GM23338 (cell line): ENCODE results near the gene LIMCH1. TPM values are rescaled to one million over a fixed set of nuclear protein-coding genes. Genes with fewer than 3 reads are reported as not detected.

Experiments
- ATAC-seq: fragments of 200-7000 bp; cut with Tn5 transposase; 3 replicates; pipeline ENCODE4 v1.9.1; 2020
- DNase-seq: peaks from one replicate; pipeline ENCODE4 v3.0.0-alpha.2; 2015; ENCODE audit warnings: low spot score
- H2AFZ ChIP-seq: fragments of 200-600 bp; sonication (generic); 2 replicates; pipeline ENCODE4 v1.8.0; 2016; ENCODE audit warnings: antibody characterized with exemption, mild to moderate bottlenecking, moderate library complexity
- H3F3A ChIP-seq: fragments of 200-600 bp; sonication (generic); replicated peaks from 2 replicates; pipeline ENCODE4 v1.8.0; 2017; ENCODE audit warnings: antibody characterized with exemption, mixed run types, low read depth
- H3K27ac ChIP-seq: fragments of 200-600 bp; sonication (generic); 2 replicates; pipeline ENCODE4 v1.6.1; 2016; ENCODE audit warnings: low read depth
- H3K27me3 ChIP-seq: fragments of 200-600 bp; sonication (generic); 2 replicates; pipeline ENCODE4 v1.8.0; 2016; ENCODE audit warnings: mild to moderate bottlenecking, mixed run types, moderate library complexity; ENCODE audit not compliant: insufficient read depth
- H3K36me3 ChIP-seq: fragments of 200-600 bp; sonication (generic); 2 replicates; pipeline ENCODE4 v1.8.0; 2016; ENCODE audit warnings: mild to moderate bottlenecking; ENCODE audit not compliant: insufficient read depth
- H3K4me1 ChIP-seq: fragments of 200-600 bp; sonication (generic); 2 replicates; pipeline ENCODE4 v1.8.0; 2016; ENCODE audit warnings: mild to moderate bottlenecking, moderate library complexity; ENCODE audit not compliant: insufficient read depth
- H3K4me2 ChIP-seq: fragments of 200-600 bp; sonication (generic); 2 replicates; pipeline ENCODE4 v1.7.1; 2017; ENCODE audit warnings: mixed run types
- H3K4me3 ChIP-seq: fragments of 200-600 bp; sonication (generic); 2 replicates; pipeline ENCODE4 v1.6.1; 2016; ENCODE audit warnings: mixed run types
- H3K79me2 ChIP-seq: fragments of 200-600 bp; sonication (generic); replicated peaks from 2 replicates; pipeline ENCODE4 v1.8.0; 2017; ENCODE audit warnings: mild to moderate bottlenecking; ENCODE audit not compliant: insufficient read depth
- H3K9me2 ChIP-seq: fragments of 200-600 bp; sonication (generic); 2 replicates; pipeline ENCODE4 v1.8.0; 2017; ENCODE audit not compliant: insufficient read depth
- H4K20me1 ChIP-seq: fragments of 200-600 bp; sonication (generic); replicated peaks from 2 replicates; pipeline ENCODE4 v1.8.0; 2017; ENCODE audit warnings: mild to moderate bottlenecking; ENCODE audit not compliant: insufficient read depth
- H3K27ac Mint-ChIP-seq: 2 replicates; pipeline ENCODE4 v1.8.0; 2020; ENCODE audit warnings: inconsistent platforms, mild to moderate bottlenecking, moderate library complexity, mixed read lengths
- H3K27me3 Mint-ChIP-seq: 3 replicates; pipeline ENCODE4 v1.8.0; 2022; ENCODE audit warnings: low read depth, mild to moderate bottlenecking, moderate library complexity, mixed read lengths, inconsistent platforms; ENCODE audit not compliant: insufficient read depth, poor library complexity
- H3K36me3 Mint-ChIP-seq: 3 replicates; pipeline ENCODE4 v1.8.0; 2021; ENCODE audit warnings: low read depth, mild to moderate bottlenecking, inconsistent platforms, moderate library complexity, mixed read lengths
- H3K4me1 Mint-ChIP-seq: 3 replicates; pipeline ENCODE4 v1.8.0; 2020; ENCODE audit warnings: mild to moderate bottlenecking, inconsistent platforms, mixed read lengths
- H3K4me3 Mint-ChIP-seq: 3 replicates; pipeline ENCODE4 v1.8.0; 2021; ENCODE audit warnings: moderate library complexity, mild to moderate bottlenecking, inconsistent platforms, mixed read lengths
- H3K9me3 Mint-ChIP-seq: 3 replicates; pipeline ENCODE4 v1.8.0; 2020; ENCODE audit warnings: moderate library complexity, mild to moderate bottlenecking, inconsistent platforms, mixed read lengths
- CREB1 ChIP-seq: fragments of 250-450 bp; sonication (Bioruptor Pico); IDR thresholded peaks from 2 replicates; pipeline ENCODE4 v1.5.0; 2020; ENCODE audit warnings: low read depth, mild to moderate bottlenecking, moderate library complexity
- EZH2 ChIP-seq: fragments of 200-600 bp; sonication (generic); IDR thresholded peaks from one replicate; pipeline ENCODE4 v1.8.0; 2017; ENCODE audit warnings: antibody characterized with exemption, mild to moderate bottlenecking, low read depth; ENCODE audit not compliant: unreplicated experiment
- EZH2phosphoT487 ChIP-seq: fragments of 200-600 bp; sonication (generic); IDR thresholded peaks from one replicate; pipeline ENCODE4 v1.8.1; 2018; ENCODE audit warnings: antibody characterized with exemption; ENCODE audit not compliant: unreplicated experiment
- JUNB ChIP-seq: IDR thresholded peaks from one replicate; pipeline ENCODE4 v1.6.1; 2016; ENCODE audit warnings: antibody characterized with exemption; ENCODE audit not compliant: unreplicated experiment
- NANOG ChIP-seq: IDR thresholded peaks from 2 replicates; pipeline ENCODE4 v1.6.1; 2016; ENCODE audit warnings: antibody characterized with exemption, borderline replicate concordance
- POLR2AphosphoS5 ChIP-seq: IDR thresholded peaks from 2 replicates; pipeline ENCODE4 v1.6.1; 2016; ENCODE audit warnings: antibody characterized with exemption, low read depth
- REST ChIP-seq: IDR thresholded peaks from one replicate; pipeline ENCODE4 v1.6.1; 2018; ENCODE audit warnings: antibody characterized with exemption; ENCODE audit not compliant: unreplicated experiment
- STAT1 ChIP-seq: IDR thresholded peaks from one replicate; pipeline ENCODE4 v1.6.1; 2016; ENCODE audit warnings: antibody characterized with exemption; ENCODE audit not compliant: unreplicated experiment
- ZNF114 ChIP-seq: fragments of 250-450 bp; sonication (Bioruptor Pico); IDR thresholded peaks from 2 replicates; pipeline ENCODE4 v1.5.0; 2020; ENCODE audit warnings: mild to moderate bottlenecking, moderate library complexity
- ZNF331 ChIP-seq: fragments of 250-450 bp; sonication (Bioruptor Pico); IDR thresholded peaks from 2 replicates; pipeline ENCODE4 v1.5.0; 2020; ENCODE audit warnings: low read depth, mild to moderate bottlenecking, moderate library complexity
- polyA plus RNA-seq: library from polyadenylated mRNA; unstranded; fragments of >200 nt; fragmentation: Nextera tagmentation; extraction: Ambion mirVana; gene quantifications from 2 replicates; pipeline ENCODE4 v1.2.1, GENCODE V29; 2016
- total RNA-seq: library from RNA; depleted of rRNA; stranded (reverse); fragments of >200 nt; shearing (Covaris generic); gene quantifications from 2 replicates; pipeline ENCODE4 v1.2.3, GENCODE V29; 2014
- TF ChIP-seq, protein P1 (sequence below): IDR thresholded peaks from 2 replicates; pipeline ENCODE4 v1.6.1; 2016; ENCODE audit warnings: antibody characterized with exemption
- TF ChIP-seq, protein P2 (sequence below): fragments of 250-450 bp; sonication (Bioruptor Pico); IDR thresholded peaks from 2 replicates; pipeline ENCODE4 v1.5.0; 2020; ENCODE audit warnings: mild to moderate bottlenecking, moderate library complexity
- TF ChIP-seq, protein P3 (sequence below), 2 experiments: fragments of 200-600 bp in 1 of 2; sonication (generic) in 1 of 2; conservative IDR thresholded peaks; 2 replicates each; pipeline versions ENCODE4 v1.5.1 to v1.6.1; 2016 to 2017; ENCODE audit warnings: antibody characterized with exemption in 2 of 2, low read depth in 2 of 2, mild to moderate bottlenecking in 2 of 2, moderate library complexity in 1 of 2

Gene LIMCH1
- total and polyA plus RNA-seq, 2 experiments from 2014 or later = 1.5 TPM

GRCh38 chr4:41575665-41576064 lies 37.7 kb downstream of the LIMCH1 start:
- no peaks in the 10 kb centered on the region for H4K20me1 ChIP-seq
- H3K27ac Mint-ChIP-seq = no peak overlapping the region
- H3K9me2 ChIP-seq = no peaks in the 10 kb centered on the region
- H3K4me1 ChIP-seq = no peaks in the 10 kb centered on the region
- no peaks in the 10 kb centered on the region for H3F3A ChIP-seq
- no peak overlapping the region for H3K27ac ChIP-seq
- no peaks in the 10 kb centered on the region for H3K79me2 ChIP-seq
- peak; percentile 36 for DNase-seq
- no peak overlapping the region for H3K4me2 ChIP-seq
- no peaks in the 10 kb centered on the region; the same call in 2 of the 3 replicates for H3K36me3 Mint-ChIP-seq
- no peaks in the 10 kb centered on the region for H3K27me3 ChIP-seq
- H3K4me3 Mint-ChIP-seq = no peak overlapping the region
- peak; percentile 45 for ATAC-seq
- H2AFZ ChIP-seq = no peak overlapping the region
- H3K27me3 Mint-ChIP-seq = no peaks in the 10 kb centered on the region
- TF ChIP-seq NANOG (no peak), ZNF331 (CRISPR knock-in tag) (no peak), EZH2phosphoT487 (no peak), REST (no peak), EZH2 (no peak), POLR2AphosphoS5 (no peak), ZNF114 (CRISPR knock-in tag) (no peak), STAT1 (no peak), JUNB (no peak), CREB1 (CRISPR knock-in tag) (no peak)
- TF ChIP-seq, protein P1, sequence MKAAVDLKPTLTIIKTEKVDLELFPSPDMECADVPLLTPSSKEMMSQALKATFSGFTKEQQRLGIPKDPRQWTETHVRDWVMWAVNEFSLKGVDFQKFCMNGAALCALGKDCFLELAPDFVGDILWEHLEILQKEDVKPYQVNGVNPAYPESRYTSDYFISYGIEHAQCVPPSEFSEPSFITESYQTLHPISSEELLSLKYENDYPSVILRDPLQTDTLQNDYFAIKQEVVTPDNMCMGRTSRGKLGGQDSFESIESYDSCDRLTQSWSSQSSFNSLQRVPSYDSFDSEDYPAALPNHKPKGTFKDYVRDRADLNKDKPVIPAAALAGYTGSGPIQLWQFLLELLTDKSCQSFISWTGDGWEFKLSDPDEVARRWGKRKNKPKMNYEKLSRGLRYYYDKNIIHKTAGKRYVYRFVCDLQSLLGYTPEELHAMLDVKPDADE = no peak
- TF ChIP-seq, protein P2, sequence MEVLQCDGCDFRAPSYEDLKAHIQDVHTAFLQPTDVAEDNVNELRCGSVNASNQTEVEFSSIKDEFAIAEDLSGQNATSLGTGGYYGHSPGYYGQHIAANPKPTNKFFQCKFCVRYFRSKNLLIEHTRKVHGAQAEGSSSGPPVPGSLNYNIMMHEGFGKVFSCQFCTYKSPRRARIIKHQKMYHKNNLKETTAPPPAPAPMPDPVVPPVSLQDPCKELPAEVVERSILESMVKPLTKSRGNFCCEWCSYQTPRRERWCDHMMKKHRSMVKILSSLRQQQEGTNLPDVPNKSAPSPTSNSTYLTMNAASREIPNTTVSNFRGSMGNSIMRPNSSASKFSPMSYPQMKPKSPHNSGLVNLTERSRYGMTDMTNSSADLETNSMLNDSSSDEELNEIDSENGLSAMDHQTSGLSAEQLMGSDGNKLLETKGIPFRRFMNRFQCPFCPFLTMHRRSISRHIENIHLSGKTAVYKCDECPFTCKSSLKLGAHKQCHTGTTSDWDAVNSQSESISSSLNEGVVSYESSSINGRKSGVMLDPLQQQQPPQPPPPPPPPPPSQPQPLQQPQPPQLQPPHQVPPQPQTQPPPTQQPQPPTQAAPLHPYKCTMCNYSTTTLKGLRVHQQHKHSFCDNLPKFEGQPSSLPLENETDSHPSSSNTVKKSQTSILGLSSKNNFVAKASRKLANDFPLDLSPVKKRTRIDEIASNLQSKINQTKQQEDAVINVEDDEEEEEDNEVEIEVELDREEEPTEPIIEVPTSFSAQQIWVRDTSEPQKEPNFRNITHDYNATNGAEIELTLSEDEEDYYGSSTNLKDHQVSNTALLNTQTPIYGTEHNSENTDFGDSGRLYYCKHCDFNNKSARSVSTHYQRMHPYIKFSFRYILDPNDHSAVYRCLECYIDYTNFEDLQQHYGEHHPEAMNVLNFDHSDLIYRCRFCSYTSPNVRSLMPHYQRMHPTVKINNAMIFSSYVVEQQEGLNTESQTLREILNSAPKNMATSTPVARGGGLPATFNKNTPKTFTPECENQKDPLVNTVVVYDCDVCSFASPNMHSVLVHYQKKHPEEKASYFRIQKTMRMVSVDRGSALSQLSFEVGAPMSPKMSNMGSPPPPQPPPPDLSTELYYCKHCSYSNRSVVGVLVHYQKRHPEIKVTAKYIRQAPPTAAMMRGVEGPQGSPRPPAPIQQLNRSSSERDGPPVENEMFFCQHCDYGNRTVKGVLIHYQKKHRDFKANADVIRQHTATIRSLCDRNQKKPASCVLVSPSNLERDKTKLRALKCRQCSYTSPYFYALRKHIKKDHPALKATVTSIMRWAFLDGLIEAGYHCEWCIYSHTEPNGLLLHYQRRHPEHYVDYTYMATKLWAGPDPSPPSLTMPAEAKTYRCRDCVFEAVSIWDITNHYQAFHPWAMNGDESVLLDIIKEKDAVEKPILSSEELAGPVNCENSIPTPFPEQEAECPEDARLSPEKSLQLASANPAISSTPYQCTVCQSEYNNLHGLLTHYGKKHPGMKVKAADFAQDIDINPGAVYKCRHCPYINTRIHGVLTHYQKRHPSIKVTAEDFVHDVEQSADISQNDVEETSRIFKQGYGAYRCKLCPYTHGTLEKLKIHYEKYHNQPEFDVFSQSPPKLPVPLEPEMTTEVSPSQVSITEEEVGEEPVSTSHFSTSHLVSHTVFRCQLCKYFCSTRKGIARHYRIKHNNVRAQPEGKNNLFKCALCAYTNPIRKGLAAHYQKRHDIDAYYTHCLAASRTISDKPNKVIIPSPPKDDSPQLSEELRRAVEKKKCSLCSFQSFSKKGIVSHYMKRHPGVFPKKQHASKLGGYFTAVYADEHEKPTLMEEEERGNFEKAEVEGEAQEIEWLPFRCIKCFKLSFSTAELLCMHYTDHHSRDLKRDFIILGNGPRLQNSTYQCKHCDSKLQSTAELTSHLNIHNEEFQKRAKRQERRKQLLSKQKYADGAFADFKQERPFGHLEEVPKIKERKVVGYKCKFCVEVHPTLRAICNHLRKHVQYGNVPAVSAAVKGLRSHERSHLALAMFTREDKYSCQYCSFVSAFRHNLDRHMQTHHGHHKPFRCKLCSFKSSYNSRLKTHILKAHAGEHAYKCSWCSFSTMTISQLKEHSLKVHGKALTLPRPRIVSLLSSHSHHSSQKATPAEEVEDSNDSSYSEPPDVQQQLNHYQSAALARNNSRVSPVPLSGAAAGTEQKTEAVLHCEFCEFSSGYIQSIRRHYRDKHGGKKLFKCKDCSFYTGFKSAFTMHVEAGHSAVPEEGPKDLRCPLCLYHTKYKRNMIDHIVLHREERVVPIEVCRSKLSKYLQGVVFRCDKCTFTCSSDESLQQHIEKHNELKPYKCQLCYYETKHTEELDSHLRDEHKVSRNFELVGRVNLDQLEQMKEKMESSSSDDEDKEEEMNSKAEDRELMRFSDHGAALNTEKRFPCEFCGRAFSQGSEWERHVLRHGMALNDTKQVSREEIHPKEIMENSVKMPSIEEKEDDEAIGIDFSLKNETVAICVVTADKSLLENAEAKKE (CRISPR knock-in tag) = no peak
- TF ChIP-seq, protein P3, sequence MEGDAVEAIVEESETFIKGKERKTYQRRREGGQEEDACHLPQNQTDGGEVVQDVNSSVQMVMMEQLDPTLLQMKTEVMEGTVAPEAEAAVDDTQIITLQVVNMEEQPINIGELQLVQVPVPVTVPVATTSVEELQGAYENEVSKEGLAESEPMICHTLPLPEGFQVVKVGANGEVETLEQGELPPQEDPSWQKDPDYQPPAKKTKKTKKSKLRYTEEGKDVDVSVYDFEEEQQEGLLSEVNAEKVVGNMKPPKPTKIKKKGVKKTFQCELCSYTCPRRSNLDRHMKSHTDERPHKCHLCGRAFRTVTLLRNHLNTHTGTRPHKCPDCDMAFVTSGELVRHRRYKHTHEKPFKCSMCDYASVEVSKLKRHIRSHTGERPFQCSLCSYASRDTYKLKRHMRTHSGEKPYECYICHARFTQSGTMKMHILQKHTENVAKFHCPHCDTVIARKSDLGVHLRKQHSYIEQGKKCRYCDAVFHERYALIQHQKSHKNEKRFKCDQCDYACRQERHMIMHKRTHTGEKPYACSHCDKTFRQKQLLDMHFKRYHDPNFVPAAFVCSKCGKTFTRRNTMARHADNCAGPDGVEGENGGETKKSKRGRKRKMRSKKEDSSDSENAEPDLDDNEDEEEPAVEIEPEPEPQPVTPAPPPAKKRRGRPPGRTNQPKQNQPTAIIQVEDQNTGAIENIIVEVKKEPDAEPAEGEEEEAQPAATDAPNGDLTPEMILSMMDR (conservative IDR thresholded peaks at IDR 0.05; ENCODE audit: low read depth in 2 of 2) = no peak
- no peaks in the 10 kb centered on the region for H3K36me3 ChIP-seq
- H3K9me3 Mint-ChIP-seq = peaks cover 5% of the 10 kb centered on the region; the same call in 2 of the 3 replicates
- H3K4me1 Mint-ChIP-seq = no peaks in the 10 kb centered on the region
- no peak overlapping the region for H3K4me3 ChIP-seq
